HG02642 (cell line): ENCODE results near the gene ZNF775.

ENCODE experiments used
- ATAC-seq: cut with Tn5 transposase; IDR thresholded peaks from one replicate; pipeline ENCODE4 v1.9.1; 2021; ENCODE audit warnings: mild to moderate bottlenecking; ENCODE audit not compliant: unreplicated experiment, poor library complexity

ZNF775 gene

DNA sequence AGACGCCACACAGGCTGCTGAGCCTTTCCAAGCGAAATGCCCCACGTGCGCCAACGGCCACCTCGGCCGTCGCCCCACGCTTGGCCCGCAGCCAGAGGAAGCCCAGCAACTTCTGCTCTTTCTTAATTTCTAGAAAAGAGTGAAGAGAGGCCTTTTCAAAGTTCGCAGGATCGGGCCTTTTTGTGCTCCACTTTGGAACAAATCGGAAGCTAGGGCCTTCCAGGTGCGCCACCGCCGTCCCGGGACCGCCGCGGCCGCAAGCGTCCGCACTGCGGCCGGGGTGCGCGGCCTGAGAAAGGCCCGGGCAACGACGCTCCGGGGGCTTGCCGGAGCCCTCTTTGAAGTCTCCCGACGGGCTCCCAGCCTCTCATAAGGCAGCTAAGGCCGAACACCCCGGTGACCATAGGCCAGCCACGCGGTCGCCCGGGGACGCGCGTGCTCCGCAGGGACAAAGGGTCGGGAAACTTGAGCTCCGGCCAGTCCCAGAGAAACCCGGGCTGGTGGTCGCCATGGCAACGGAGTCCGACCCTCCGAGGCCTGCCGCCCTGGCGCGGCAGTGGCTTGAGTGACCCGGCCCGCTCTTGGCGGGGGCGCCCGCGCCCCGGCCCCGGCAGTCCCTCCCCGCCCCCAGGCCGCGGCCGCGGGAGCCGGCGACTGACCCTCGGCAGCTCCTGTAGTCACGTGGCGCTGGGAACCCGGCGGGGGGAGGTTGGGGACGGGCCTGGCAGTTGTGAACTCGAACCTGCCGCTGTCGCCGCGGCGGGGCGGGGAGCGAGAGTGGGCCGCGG, 10.8 kb upstream of the ZNF775 start, which contains the start of gene REPIN1:
REPIN1 (plus strand) TSS at position 727 of the 788 bp plus-strand sequence. CDS start 890 bp downstream, outside the sequence.
- ATAC-seq, result peak; percentile 64

GRCh38 chr7:150368884-150369747, 10.0 kb upstream of the ZNF775 start:
- peak; percentile 35 for ATAC-seq

GRCh38 chr7:150369748-150370501, 9.2 kb upstream of the ZNF775 start:
- no peak for ATAC-seq

GRCh38 chr7:150370612-150371071, 8.5 kb upstream of the ZNF775 start:
- ATAC-seq, result no peak

DNA sequence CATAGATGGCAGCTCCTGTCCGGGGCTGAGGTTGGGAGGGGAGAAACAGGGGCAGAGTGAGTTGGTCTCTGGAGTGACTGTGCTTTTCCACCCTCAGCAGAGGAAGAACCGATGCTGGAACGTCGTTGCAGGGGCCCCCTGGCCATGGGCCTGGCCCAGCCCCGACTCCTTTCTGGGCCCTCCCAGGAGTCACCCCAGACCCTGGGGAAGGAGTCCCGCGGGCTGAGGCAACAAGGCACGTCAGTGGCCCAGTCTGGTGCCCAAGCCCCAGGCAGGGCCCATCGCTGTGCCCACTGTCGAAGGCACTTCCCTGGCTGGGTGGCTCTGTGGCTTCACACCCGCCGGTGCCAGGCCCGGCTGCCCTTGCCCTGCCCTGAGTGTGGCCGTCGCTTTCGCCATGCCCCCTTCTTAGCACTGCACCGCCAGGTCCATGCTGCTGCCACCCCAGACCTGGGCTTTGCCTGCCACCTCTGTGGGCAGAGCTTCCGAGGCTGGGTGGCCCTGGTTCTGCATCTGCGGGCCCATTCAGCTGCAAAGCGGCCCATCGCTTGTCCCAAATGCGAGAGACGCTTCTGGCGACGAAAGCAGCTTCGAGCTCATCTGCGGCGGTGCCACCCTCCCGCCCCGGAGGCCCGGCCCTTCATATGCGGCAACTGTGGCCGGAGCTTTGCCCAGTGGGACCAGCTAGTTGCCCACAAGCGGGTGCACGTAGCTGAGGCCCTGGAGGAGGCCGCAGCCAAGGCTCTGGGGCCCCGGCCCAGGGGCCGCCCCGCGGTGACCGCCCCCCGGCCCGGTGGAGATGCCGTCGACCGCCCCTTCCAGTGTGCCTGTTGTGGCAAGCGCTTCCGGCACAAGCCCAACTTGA, 7.8 kb upstream of the ZNF775 start:
- no peak for ATAC-seq

DNA sequence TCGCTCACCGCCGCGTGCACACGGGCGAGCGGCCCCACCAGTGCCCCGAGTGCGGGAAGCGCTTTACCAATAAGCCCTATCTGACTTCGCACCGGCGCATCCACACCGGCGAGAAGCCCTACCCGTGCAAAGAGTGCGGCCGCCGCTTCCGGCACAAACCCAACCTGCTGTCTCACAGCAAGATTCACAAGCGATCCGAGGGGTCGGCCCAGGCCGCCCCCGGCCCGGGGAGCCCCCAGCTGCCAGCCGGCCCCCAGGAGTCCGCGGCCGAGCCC, 7.2 kb upstream of the ZNF775 start:
- no peak for ATAC-seq

DNA sequence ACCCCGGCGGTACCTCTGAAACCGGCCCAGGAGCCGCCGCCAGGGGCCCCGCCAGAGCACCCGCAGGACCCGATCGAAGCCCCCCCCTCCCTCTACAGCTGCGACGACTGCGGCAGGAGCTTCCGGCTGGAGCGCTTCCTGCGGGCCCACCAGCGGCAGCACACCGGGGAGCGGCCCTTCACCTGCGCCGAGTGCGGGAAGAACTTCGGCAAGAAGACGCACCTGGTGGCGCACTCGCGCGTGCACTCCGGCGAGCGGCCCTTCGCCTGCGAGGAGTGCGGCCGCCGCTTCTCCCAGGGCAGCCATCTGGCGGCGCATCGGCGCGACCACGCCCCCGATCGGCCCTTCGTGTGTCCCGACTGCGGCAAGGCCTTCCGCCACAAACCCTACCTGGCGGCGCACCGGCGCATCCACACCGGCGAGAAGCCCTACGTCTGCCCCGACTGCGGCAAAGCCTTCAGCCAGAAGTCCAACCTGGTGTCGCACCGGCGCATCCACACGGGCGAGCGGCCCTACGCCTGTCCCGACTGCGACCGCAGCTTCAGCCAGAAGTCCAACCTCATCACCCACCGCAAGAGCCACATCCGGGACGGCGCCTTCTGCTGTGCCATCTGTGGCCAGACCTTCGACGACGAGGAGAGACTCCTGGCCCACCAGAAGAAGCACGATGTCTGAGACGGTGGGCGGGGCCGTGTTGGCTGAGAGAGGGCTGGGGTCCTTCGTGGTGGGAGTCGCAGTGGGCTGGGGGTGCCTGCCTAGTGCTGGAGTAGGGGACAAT, 6.7 kb upstream of the ZNF775 start:
- no peak for ATAC-seq

GRCh38 chr7:150373049-150373801, 5.9 kb upstream of the ZNF775 start:
- ATAC-seq, result no peak

GRCh38 chr7:150374026-150374425, 5.1 kb upstream of the ZNF775 start:
- no peak for ATAC-seq

DNA sequence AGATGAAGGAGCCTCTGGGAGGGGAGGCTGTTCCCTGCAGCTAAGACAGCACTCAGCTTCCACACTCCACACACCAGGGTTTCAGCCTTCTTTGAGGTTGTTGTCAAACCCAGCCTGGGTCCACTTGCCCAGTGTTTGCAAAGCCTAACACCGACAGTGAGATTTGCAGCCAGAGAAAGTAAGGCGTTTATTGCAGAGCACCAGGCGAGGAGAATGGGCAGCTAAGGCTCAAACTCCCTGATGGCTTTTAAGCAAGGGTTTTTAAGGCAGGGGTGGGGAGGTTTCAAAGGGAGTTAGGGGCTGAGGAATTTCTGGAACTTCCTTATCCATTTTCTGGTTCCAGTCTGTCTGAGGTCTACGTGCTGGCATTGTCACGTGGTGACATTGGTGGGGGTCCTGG, 4.7 kb upstream of the ZNF775 start:
- no peak for ATAC-seq

GRCh38 chr7:150375662-150376521, 3.2 kb upstream of the ZNF775 start:
- ATAC-seq, result peak; percentile 25

- no peak for ATAC-seq
Measured at GRCh38 chr7:150376560-150376959, 2.6 kb upstream of the ZNF775 start.

DNA sequence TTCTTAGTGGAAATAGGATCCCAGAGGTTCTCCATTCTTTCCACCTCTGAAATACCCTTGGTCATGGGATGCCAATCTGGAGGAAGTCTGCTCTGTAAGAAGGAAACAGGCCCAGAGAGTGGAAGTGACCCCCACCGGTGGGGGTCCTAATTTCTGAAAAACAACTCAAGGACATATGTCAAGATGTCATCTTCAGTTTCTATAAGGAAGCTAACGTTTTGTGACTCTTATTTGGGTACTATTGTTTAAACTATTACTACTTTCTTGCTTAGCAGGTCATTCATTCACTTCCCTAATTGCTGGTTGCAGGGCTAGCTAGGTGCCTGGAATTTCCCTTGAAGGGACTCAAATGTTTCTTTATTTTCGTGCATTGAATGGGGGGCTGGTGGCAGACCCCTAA, 1.9 kb upstream of the ZNF775 start:
- ATAC-seq, result no peak

GRCh38 chr7:150377635-150378034, 1.5 kb upstream of the ZNF775 start:
- no peak for ATAC-seq

GRCh38 chr7:150378115-150378852, 846 bp upstream of the ZNF775 start:
- no peak for ATAC-seq

DNA sequence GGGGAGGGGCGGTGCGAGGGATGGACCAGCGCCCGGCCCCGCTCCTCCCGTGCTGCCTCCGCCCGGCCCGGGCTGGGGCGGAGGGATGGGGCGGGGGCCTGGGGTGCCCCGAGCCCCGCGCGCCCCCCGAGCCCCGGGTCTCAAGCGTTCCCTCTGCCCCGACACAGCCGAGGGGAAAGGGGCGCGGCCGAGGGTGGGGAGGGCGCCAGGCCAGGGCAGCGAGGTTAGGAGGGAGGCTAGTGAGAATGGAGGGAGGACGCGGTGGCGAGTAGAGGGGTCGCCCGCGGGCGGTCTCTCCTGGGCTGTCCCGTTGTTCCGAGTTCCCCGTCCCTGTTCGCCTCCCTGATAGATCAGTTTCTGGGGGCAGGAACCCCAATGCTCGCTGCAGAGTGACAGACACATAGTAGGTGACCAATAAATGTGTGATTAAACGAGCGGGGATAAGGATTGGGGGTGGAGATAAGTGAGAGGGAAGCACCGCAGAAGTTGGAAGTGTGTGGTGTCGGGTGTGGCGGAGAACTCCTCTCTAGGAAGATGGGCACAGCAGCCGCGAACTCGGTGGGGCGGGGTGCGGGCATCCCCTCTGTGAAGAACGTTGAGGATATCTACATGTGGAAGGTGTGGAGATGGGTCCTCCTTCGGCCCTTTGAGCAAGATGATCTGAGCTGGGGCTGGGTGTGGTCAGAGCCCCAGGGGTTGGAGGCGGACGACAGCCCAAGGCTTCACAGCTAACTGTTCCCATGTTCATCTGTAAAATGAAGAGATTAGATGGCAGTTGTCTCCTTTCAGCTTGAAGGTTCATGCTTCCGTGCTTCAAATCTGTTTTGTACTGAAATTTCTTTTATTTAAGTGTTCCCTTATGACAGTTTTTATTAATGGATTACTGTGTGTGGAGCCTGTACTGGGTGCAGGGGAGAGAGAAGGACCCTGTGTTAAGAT, 580 bp downstream of the ZNF775 start:
- peak; percentile 3 for ATAC-seq
